Skeletal muscle tissue (tissue), 4 donors: Measurements from ENCODE around the gene NCOA6. TPM values are rescaled to one million over a fixed set of nuclear protein-coding genes. Genes with fewer than 3 reads are reported as not detected.

Experiments used
- H3K27ac ChIP-seq: one replicate; pipeline ENCODE4 v1.7.0; 2013; ENCODE audit warnings: mild to moderate bottlenecking, low read depth, low read length, inconsistent platforms
- H3K27me3 ChIP-seq, 3 donors: one replicate each; pipeline ENCODE4 v1.7.0; 2013; ENCODE audit warnings: low read length in 3 of 3; ENCODE audit not compliant: control insufficient read depth in 3 of 3, insufficient read depth in 3 of 3
- H3K36me3 ChIP-seq, 3 donors: one replicate each; pipeline ENCODE4 v1.7.0; 2013; ENCODE audit warnings: low read length in 3 of 3; ENCODE audit not compliant: control insufficient read depth in 3 of 3, insufficient read depth in 3 of 3
- H3K4me1 ChIP-seq, 3 donors: one replicate each; pipeline ENCODE4 v1.7.0; 2013; ENCODE audit warnings: low read length in 3 of 3, mild to moderate bottlenecking in 3 of 3; ENCODE audit not compliant: control insufficient read depth in 3 of 3, insufficient read depth in 3 of 3
- H3K4me3 ChIP-seq, 3 donors: one replicate each; pipeline ENCODE4 v1.7.0; 2013; ENCODE audit warnings: low read length in 3 of 3
- H3K9ac ChIP-seq, 3 donors: one replicate each; pipeline ENCODE4 v1.7.0; 2013; ENCODE audit warnings: low read length in 3 of 3, mild to moderate bottlenecking in 3 of 3, moderate library complexity in 2 of 3, low read depth in 1 of 3
- H3K9me3 ChIP-seq, 3 donors: one replicate each; pipeline ENCODE4 v1.7.0; 2013; ENCODE audit warnings: low read length in 3 of 3; ENCODE audit not compliant: control insufficient read depth in 3 of 3
- total RNA-seq: library from RNA; depleted of rRNA; stranded (reverse); fragments of >200 nt; gene quantifications from one replicate; pipeline ENCODE4 v1.2.3, GENCODE V29; 2014
- donor health status: Osteomylitis.

Gene NCOA6
- 14.6 TPM for total RNA-seq

GRCh38 chr20:34825530-34826362 is at the start of gene NCOA6:
TSS of gene NCOA6 (minus strand) at chr20:34825651. CDS start at chr20:34782355, 43,296 bp downstream.
- Histone ChIP-seq H3K27me3 (no peaks in the 10 kb centered on the region), H3K4me3 (peak within 1 kb of the TSS; percentile 96 to 99 (median 99)), H3K4me1 (peaks cover 20 to 32% (median 23%) of the 10 kb centered on the region in 3 donors)

GRCh38 chr20:34874094-34874654 is 48.7 kb upstream of the NCOA6 start:
- Histone ChIP-seq H3K9me3 (no peaks in the 10 kb centered on the region), H3K4me1 (peaks cover 42 to 64% (median 52%) of the 10 kb centered on the region in 3 donors), H3K4me3 (no peak overlapping the region), H3K9ac (peak overlapping the region in 1 of 3 donors; percentile 13), H3K27ac (peak overlapping the region; percentile 15), H3K27me3 (no peaks in the 10 kb centered on the region), H3K36me3 (peaks cover 0 to 2% (median 0%) of the 10 kb centered on the region in 3 donors)

More at GRCh38 chr20:34825530-34826362, at the start of gene NCOA6:
- H3K9ac ChIP-seq: peak within 1 kb of the TSS; percentile 90 to 97 (median 97)
- peak within 1 kb of the TSS; percentile 75 for H3K27ac ChIP-seq
- H3K9me3 ChIP-seq: no peaks in the 10 kb centered on the region
- no peaks in the 10 kb centered on the region for H3K36me3 ChIP-seq

GRCh38 chr20:34873583-34874093 is 48.2 kb upstream of the NCOA6 start:
- Histone ChIP-seq H3K9ac (peak overlapping the region in 1 of 3 donors; percentile 90), H3K36me3 (peaks cover 0 to 2% (median 0%) of the 10 kb centered on the region in 3 donors), H3K27me3 (no peaks in the 10 kb centered on the region), H3K9me3 (no peaks in the 10 kb centered on the region), H3K4me1 (peaks cover 42 to 64% (median 52%) of the 10 kb centered on the region in 3 donors), H3K4me3 (no peak overlapping the region), H3K27ac (peak overlapping the region; percentile 34)

GRCh38 chr20:34872622-34873224 is 47.3 kb upstream of the NCOA6 start, which contains the start of gene GGT7:
TSS of gene GGT7 (minus strand) at chr20:34872856. CDS start at chr20:34872815, 41 bp downstream.
- Histone ChIP-seq H3K9me3 (no peaks in the 10 kb centered on the region), H3K4me1 (peaks cover 37 to 60% (median 47%) of the 10 kb centered on the region in 3 donors), H3K36me3 (peaks cover 0 to 2% (median 0%) of the 10 kb centered on the region in 3 donors), H3K9ac (peak within 1 kb of the TSS; percentile 73 to 90 (median 74)), H3K27me3 (no peaks in the 10 kb centered on the region), H3K27ac (peak within 1 kb of the TSS; percentile 34), H3K4me3 (peak within 1 kb of the TSS; percentile 85 to 88 (median 86))

GRCh38 chr20:34871966-34872621 is 46.6 kb upstream of the NCOA6 start:
- H3K27me3 ChIP-seq: no peaks in the 10 kb centered on the region
- H3K27ac ChIP-seq: peak overlapping the region; percentile 34
- peaks cover 0 to 2% (median 0%) of the 10 kb centered on the region in 3 donors for H3K36me3 ChIP-seq
- peak overlapping the region; percentile 85 to 88 (median 85) for H3K4me3 ChIP-seq
- H3K4me1 ChIP-seq: peaks cover 36 to 57% (median 46%) of the 10 kb centered on the region in 3 donors
- H3K9me3 ChIP-seq: no peaks in the 10 kb centered on the region
- H3K9ac ChIP-seq: peak overlapping the region; percentile 52 to 90 (median 73)

GRCh38 chr20:34871320-34871926 is 46.0 kb upstream of the NCOA6 start:
- Histone ChIP-seq H3K27ac (no peak overlapping the region), H3K9me3 (no peaks in the 10 kb centered on the region), H3K4me3 (peak overlapping the region; percentile 85 to 88 (median 85)), H3K36me3 (peaks cover 0 to 2% (median 0%) of the 10 kb centered on the region in 3 donors), H3K9ac (peak overlapping the region; percentile 7 to 90 (median 73)), H3K27me3 (no peaks in the 10 kb centered on the region), H3K4me1 (peaks cover 34 to 54% (median 43%) of the 10 kb centered on the region in 3 donors)

- no peak overlapping the region for H3K27ac ChIP-seq
- H3K4me3 ChIP-seq: no peak overlapping the region
- H3K36me3 ChIP-seq: peaks cover 0 to 10% (median 3%) of the 10 kb centered on the region in 3 donors
- peaks cover 24 to 32% (median 31%) of the 10 kb centered on the region in 3 donors for H3K4me1 ChIP-seq
- no peaks in the 10 kb centered on the region for H3K9me3 ChIP-seq
- no peak overlapping the region for H3K9ac ChIP-seq
- no peaks in the 10 kb centered on the region for H3K27me3 ChIP-seq
Observed at GRCh38 chr20:34864216-34864615, 38.8 kb upstream of the NCOA6 start.

GRCh38 chr20:34863421-34863965 is 38.0 kb upstream of the NCOA6 start:
- H3K27me3 ChIP-seq: no peaks in the 10 kb centered on the region
- peaks cover 0 to 10% (median 3%) of the 10 kb centered on the region in 3 donors for H3K36me3 ChIP-seq
- H3K9me3 ChIP-seq: no peaks in the 10 kb centered on the region
- H3K9ac ChIP-seq: no peak overlapping the region
- peaks cover 24 to 32% (median 31%) of the 10 kb centered on the region in 3 donors for H3K4me1 ChIP-seq
- H3K27ac ChIP-seq: no peak overlapping the region
- no peak overlapping the region for H3K4me3 ChIP-seq
